Activated naive CD4-positive, alpha-beta T cell treated with anti-CD3 and anti-CD28 coated beads, Interleukin-2, amount 10 ng/mL, durations not matched to agents 7 days and 5 days (primary cell): ENCODE measurements around the gene IAPP.
"Not testable (repeated sequence)": the region's sequence is repeated elsewhere in the genome, so short reads cannot be mapped to it uniquely, and the experiment has no call there.

ENCODE experiments used
- CTCF ChIA-PET: fragments of 350-600 bp; sonication (Branson Sonifier 250); formaldehyde crosslinking; loops from one replicate; lab custom pipeline; 2021; ENCODE audit warnings: antibody characterized with exemption; lab: Charles Lee
- DNase-seq: peaks from one replicate; pipeline ENCODE4 v3.0.0-alpha.2; 2020
- H3K27ac Mint-ChIP-seq: one replicate; pipeline ENCODE4 v1.8.0; 2021; ENCODE audit warnings: mild to moderate bottlenecking, moderate library complexity, mixed read lengths
- H3K27me3 Mint-ChIP-seq: one replicate; pipeline ENCODE4 v1.8.0; 2021; ENCODE audit warnings: mild to moderate bottlenecking, mixed read lengths
- H3K36me3 Mint-ChIP-seq: one replicate; pipeline ENCODE4 v1.8.0; 2021; ENCODE audit warnings: mixed read lengths
- H3K4me1 Mint-ChIP-seq: one replicate; pipeline ENCODE4 v1.8.0; 2021; ENCODE audit warnings: mixed read lengths
- H3K4me3 Mint-ChIP-seq: one replicate; pipeline ENCODE4 v1.8.0; 2021; ENCODE audit warnings: mild to moderate bottlenecking, moderate library complexity, mixed read lengths
- H3K9me3 Mint-ChIP-seq: one replicate; pipeline ENCODE4 v1.8.0; 2021; ENCODE audit warnings: mixed read lengths

The IAPP gene

GRCh38 chr12:21416511-21417121 lies 43.9 kb downstream of the IAPP start:
- peaks cover 10% of the 10 kb centered on the region for H3K27me3 Mint-ChIP-seq
- no peaks in the 10 kb centered on the region for H3K4me1 Mint-ChIP-seq
- CTCF ChIA-PET, result interaction anchor here (0.7 kb wide), 1 partner anchor 262 kb away, joined by 3 read pairs; no protein-coding TSS in a partner anchor
- no peaks in the 10 kb centered on the region for H3K9me3 Mint-ChIP-seq
- no peak overlapping the region for H3K4me3 Mint-ChIP-seq
- no peak for DNase-seq
- H3K36me3 Mint-ChIP-seq, result no peaks in the 10 kb centered on the region
- H3K27ac Mint-ChIP-seq, result no peak overlapping the region

GRCh38 chr12:21418398-21418797 lies 45.7 kb downstream of the IAPP start:
- peaks cover 10% of the 10 kb centered on the region for H3K27me3 Mint-ChIP-seq
- H3K9me3 Mint-ChIP-seq, CTCF ChIA-PET, H3K36me3 Mint-ChIP-seq, H3K4me1 Mint-ChIP-seq, DNase-seq, H3K4me3 Mint-ChIP-seq, H3K27ac Mint-ChIP-seq: not testable (repeated sequence)

- H3K9me3 Mint-ChIP-seq, H3K27ac Mint-ChIP-seq, H3K4me1 Mint-ChIP-seq, CTCF ChIA-PET, H3K36me3 Mint-ChIP-seq, H3K4me3 Mint-ChIP-seq, DNase-seq: not testable (repeated sequence)
- H3K27me3 Mint-ChIP-seq, result peaks cover 10% of the 10 kb centered on the region
Observed at GRCh38 chr12:21419009-21419699, 46.5 kb downstream of the IAPP start.

GRCh38 chr12:21428241-21428640 lies 55.5 kb downstream of the IAPP start:
- Mint-ChIP-seq H3K4me1 (no peaks in the 10 kb centered on the region), H3K27me3 (peaks cover 9% of the 10 kb centered on the region), H3K4me3 (no peak overlapping the region), H3K36me3 (no peaks in the 10 kb centered on the region), H3K9me3 (no peaks in the 10 kb centered on the region), H3K27ac (no peak overlapping the region)
- CTCF ChIA-PET, result no interaction called here
- DNase-seq, result no peak
